Measurements from ENCODE around the gene NDUFA13. TPM values are rescaled to one million over a fixed set of nuclear protein-coding genes. Genes with fewer than 3 reads are reported as not detected.

NDUFA13 gene
- total RNA-seq, 4 donors from 2014 or later, result 57.4 to 97.2 (median 63.9) TPM

DNA sequence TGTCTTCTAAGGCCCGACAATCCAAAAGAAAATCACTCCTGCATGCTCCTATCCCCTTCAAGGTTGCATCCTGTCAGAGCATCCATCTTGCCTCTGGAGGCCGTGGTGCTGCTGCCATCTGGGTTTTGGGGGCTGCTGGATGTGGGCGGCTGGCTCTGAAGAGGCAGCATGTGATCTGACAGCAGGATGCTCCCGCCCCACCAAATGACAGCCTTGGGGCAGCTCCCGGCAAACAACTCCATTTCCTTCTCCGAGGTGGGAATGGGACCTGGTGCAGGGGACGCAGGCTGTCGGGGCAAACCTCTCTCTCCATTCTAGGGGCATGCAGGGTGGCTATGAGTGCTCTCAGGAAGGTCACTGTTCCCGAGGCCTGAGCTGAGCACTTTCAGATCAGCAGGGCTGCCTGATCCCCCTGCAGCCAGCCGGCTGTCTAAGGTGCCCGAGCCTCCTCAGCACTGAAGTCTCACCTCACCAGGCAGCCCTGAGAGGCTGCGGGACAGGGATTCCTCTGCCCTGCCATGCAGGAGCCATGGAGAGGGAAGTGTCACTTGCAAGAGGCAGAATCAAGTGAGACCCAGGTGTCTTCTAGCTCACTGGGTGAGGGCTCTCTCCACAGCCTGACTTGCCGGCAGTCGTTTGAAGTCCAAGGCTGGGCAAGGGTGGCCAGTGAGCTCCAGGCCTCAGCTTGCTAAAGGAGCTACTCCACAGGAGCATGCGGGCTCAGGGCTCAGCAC, 29.5 kb upstream of the NDUFA13 start:
- DNase-seq (ENCODE audit: low spot score) (no peak), ATAC-seq (ENCODE audit: low FRiP score) (no peak)
- TF ChIP-seq, protein P1, sequence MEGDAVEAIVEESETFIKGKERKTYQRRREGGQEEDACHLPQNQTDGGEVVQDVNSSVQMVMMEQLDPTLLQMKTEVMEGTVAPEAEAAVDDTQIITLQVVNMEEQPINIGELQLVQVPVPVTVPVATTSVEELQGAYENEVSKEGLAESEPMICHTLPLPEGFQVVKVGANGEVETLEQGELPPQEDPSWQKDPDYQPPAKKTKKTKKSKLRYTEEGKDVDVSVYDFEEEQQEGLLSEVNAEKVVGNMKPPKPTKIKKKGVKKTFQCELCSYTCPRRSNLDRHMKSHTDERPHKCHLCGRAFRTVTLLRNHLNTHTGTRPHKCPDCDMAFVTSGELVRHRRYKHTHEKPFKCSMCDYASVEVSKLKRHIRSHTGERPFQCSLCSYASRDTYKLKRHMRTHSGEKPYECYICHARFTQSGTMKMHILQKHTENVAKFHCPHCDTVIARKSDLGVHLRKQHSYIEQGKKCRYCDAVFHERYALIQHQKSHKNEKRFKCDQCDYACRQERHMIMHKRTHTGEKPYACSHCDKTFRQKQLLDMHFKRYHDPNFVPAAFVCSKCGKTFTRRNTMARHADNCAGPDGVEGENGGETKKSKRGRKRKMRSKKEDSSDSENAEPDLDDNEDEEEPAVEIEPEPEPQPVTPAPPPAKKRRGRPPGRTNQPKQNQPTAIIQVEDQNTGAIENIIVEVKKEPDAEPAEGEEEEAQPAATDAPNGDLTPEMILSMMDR (IDR thresholded peaks at IDR 0.05), result no peak

DNA sequence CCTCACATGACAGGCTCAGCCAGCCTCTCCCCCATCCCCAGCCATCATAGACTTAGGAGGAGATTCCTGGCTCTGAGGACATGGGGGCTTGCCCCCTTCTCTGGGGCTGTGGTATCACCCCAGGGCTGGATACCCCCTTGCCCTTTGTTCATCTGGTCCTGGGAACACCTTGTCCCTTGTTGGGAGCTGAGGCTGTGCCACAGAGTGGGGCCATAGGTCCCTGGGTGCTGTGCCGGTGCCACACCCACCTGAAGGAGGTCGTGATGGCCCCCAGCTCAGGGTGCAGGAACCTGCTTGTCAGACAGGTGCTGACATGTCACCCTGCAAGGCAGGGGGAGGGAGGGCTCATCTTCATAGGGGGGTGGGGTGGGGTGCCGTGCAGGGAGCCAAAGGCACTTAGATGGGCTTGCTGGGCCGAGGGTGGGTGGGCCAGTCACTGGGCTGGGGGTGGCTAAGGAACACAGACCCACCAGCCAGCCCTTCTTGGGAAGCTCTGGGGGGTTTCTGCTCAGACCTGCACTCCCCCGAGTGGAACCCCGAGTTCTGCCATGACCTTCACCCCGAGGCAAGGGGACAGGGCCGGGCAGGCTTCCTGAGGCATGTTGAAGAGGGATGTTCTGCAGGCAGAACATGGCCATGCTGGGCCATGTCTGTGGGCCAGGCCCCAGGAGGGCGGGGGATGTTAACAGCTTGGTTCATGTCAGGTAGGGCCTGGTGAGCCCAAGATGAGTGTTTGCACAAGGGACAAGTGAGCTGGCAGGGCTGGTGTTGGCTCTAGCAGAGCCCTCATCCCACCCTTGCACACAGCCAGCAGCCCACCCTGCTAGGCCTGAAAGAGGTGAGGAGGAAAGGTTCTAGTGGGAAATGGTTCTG, 28.7 kb upstream of the NDUFA13 start:
- DNase-seq (ENCODE audit: low spot score) (no peak), ATAC-seq (ENCODE audit: low FRiP score) (no peak)

DNA sequence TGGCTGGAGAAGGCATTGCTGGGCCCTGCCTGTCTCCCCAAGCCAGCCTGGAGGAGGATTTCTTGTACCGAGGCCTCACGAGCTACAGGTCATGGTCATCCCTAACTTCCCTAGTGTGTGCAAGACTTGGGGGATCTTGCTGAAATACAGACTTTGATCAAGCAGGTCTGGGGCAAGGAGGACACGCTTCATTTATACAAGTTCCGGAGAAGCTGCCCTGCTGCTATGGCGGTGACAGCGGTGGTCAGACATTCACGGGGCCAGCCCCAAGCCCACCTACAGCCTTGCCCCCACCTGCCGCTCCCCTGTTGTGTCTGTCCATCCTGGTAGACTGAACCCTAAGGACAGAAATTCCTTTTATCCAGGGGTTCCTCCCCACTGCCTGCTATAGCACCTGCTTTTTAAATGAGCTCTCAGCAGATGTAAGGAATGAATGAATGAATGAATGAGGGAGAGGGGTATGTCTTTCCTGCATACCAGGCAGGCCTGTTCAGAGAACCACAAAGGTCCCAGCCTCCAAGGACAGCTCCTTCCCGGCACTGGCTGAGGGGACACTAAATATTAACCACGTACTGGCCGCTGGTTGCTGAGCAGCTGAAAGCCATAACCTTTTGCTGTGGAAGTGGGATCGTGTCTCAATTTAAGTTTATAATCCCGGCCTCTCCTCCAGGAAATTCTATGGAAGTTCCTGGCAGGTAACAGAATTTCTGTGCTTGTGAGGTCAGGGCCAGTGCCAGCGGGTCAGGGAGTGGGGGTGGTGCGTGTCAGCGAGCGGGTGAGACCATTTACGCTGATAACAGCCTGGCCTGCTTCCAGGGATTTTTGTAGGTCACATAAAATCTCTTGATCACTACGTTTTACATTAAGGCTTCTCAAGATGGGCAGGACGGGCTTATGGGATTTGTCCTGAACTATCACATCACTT, 27.8 kb upstream of the NDUFA13 start:
- TF ChIP-seq, protein P1 (IDR thresholded peaks at IDR 0.05), result no peak
- ATAC-seq (ENCODE audit: low FRiP score) (no peak), DNase-seq (ENCODE audit: low spot score) (no peak)

More for the DNA sequence above, 28.7 kb upstream of the NDUFA13 start:
- TF ChIP-seq, protein P1 (IDR thresholded peaks at IDR 0.05), result no peak

DNA sequence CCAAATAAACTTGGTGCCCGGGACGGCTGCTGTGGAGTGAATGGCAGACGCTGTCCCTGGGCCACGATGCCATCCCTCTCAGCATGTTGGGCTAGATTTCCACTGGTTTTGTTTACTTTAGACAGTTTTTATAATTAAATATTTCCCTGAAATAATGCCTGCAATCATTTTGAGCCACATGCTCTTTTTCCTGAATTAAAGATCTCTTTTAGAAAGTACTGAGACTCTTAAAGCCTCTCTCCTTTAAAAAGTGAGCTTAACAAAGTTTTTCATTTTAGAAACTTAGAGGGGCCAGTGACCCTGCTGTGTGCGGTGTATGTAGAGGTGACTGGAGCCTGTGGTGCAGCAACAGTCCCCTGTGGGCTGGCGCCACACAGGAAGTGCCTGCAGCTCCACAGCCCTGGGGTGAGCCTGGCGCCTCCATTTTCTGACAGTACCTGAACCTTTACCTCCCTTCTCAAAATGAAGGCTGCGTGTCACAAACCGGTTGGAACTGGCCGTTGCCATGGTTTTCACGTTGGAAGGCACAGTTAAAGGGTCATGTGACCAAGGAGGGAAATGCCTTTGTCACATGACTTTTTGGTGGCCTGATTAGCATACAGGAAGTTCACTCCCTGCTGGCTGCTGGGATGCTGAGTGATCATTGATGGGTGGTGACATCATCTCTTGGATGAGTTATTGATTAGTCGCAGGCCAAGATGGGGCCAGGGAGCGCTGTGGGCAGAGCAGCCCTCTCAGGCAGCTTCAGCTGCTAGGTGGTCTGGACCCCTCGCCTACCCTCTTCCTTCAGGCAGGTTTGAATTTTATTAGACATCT, 26.9 kb upstream of the NDUFA13 start:
- DNase-seq (ENCODE audit: low spot score) (peak; percentile 55), ATAC-seq (ENCODE audit: low FRiP score) (peak; percentile 28)
- TF ChIP-seq, protein P1 (IDR thresholded peaks at IDR 0.05), result no peak

DNA sequence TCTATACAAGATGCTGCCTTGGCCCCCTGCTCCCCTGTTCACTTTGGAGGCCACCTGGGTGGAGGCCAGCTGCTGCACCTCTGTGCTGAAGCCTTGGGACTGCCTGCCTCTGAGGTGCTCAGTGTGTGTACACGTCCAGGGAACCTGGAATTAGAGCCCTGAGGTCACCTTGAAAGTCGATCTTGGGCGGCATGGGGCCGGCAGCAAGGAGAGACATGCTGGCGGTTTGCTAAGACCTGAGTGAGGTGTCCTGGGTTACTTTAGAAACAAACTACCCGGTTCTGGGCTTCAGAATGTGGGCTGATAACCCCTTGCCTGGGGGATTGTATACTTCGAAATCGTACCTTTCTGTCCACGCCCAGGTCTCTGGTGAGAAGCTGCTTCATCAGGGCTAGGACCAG, 26.2 kb upstream of the NDUFA13 start:
- ATAC-seq (ENCODE audit: low FRiP score) (peak; percentile 5), DNase-seq (ENCODE audit: low spot score) (no peak)
- TF ChIP-seq, protein P1 (IDR thresholded peaks at IDR 0.05), result no peak
